Stimulated activated CD8-positive, alpha-beta memory T cell treated with anti-CD3 and anti-CD28 coated beads, Interleukin-15, amount 100 ng/mL, for 4 hours (primary cell): ENCODE results near the gene PCYT2.

Source experiments
- DNase-seq, 2 donors: peaks; one replicate each; pipeline ENCODE4 v3.0.0-alpha.2; 2020; ENCODE audit warnings: low read depth in 2 of 2

Gene PCYT2

GRCh38 chr17:81858967-81859905 lies 52.0 kb downstream of the PCYT2 start:
- no peak for DNase-seq

GRCh38 chr17:81858170-81858966 lies 52.8 kb downstream of the PCYT2 start:
- no peak for DNase-seq

GRCh38 chr17:81854974-81855774 lies 56.0 kb downstream of the PCYT2 start:
- DNase-seq, result no peak

GRCh38 chr17:81852237-81852636 lies 59.0 kb downstream of the PCYT2 start:
- no peak for DNase-seq

GRCh38 chr17:81851423-81851822 lies 59.8 kb downstream of the PCYT2 start:
- no peak for DNase-seq
